Neuronal stem cell (in vitro differentiated cells): ENCODE data around the gene TMCO2.

Source experiments
- DNase-seq: peaks from one replicate; pipeline ENCODE4 v3.0.0-alpha.2; 2013; ENCODE audit warnings: low spot score
- H2AFZ ChIP-seq: one replicate; pipeline ENCODE4 v1.6.1; 2013; ENCODE audit warnings: mild to moderate bottlenecking, low read length, inconsistent platforms
- H2AK5ac ChIP-seq: 2 replicates; pipeline ENCODE4 v1.6.1; 2013; ENCODE audit warnings: low read depth, mild to moderate bottlenecking, inconsistent platforms, low read length, moderate library complexity, mixed read lengths
- H2BK120ac ChIP-seq: 2 replicates; pipeline ENCODE4 v1.6.1; 2013; ENCODE audit warnings: low read depth, mild to moderate bottlenecking, inconsistent platforms, low read length, moderate library complexity, mixed read lengths
- H2BK12ac ChIP-seq: one replicate; pipeline ENCODE4 v1.6.1; 2013; ENCODE audit warnings: low read length, inconsistent platforms
- H2BK15ac ChIP-seq: 2 replicates; pipeline ENCODE4 v1.6.1; 2013; ENCODE audit warnings: mild to moderate bottlenecking, low read length, inconsistent platforms, mixed read lengths
- H2BK5ac ChIP-seq: one replicate; pipeline ENCODE4 v1.6.1; 2013; ENCODE audit warnings: inconsistent platforms, mild to moderate bottlenecking, low read length, moderate library complexity
- H3K14ac ChIP-seq: one replicate; pipeline ENCODE4 v1.6.1; 2013; ENCODE audit warnings: low read length, inconsistent platforms
- H3K18ac ChIP-seq: 2 replicates; pipeline ENCODE4 v1.6.1; 2013; ENCODE audit warnings: low read length, inconsistent platforms
- H3K23ac ChIP-seq: 2 replicates; pipeline ENCODE4 v1.6.1; 2013; ENCODE audit warnings: low read depth, mild to moderate bottlenecking, mixed read lengths, low read length, inconsistent platforms; ENCODE audit not compliant: poor library complexity
- H3K27ac ChIP-seq: replicated peaks from 3 replicates; pipeline ENCODE4 v1.5.1; 2013; ENCODE audit warnings: low read length, inconsistent platforms
- H3K27me3 ChIP-seq, 3 experiments: 2 replicates each; pipeline ENCODE4 v1.6.1; 2013; ENCODE audit warnings: low read length in 3 of 3, mild to moderate bottlenecking in 2 of 3, inconsistent platforms in 1 of 3, low read depth in 1 of 3, mixed read lengths in 1 of 3, moderate library complexity in 1 of 3; ENCODE audit not compliant: control insufficient read depth in 3 of 3, insufficient read depth in 3 of 3
- H3K36me3 ChIP-seq, 2 donors: replicated peaks in 1 of 2; 2 replicates each; pipeline ENCODE4 v1.6.1; 2013; ENCODE audit warnings: low read length in 2 of 2; ENCODE audit not compliant: control insufficient read depth in 2 of 2, insufficient read depth in 2 of 2
- H3K4ac ChIP-seq: 2 replicates; pipeline ENCODE4 v1.6.1; 2013; ENCODE audit warnings: inconsistent platforms, mild to moderate bottlenecking, low read length, moderate library complexity
- H3K4me1 ChIP-seq, 2 donors: 1 replicate in 1 of 2; 2 replicates in 1 of 2; pipeline ENCODE4 v1.6.1; 2013; ENCODE audit warnings: low read length in 2 of 2, low read depth in 1 of 2; ENCODE audit not compliant: control insufficient read depth in 2 of 2, insufficient read depth in 1 of 2
- H3K4me2 ChIP-seq: one replicate; pipeline ENCODE4 v1.6.1; 2013; ENCODE audit warnings: mild to moderate bottlenecking, low read length, inconsistent platforms; ENCODE audit not compliant: insufficient read depth, poor library complexity, severe bottlenecking
- H3K4me3 ChIP-seq, 2 donors: 2 replicates each; pipeline ENCODE4 v1.5.1; 2013; ENCODE audit warnings: low read length in 2 of 2, mild to moderate bottlenecking in 2 of 2, inconsistent platforms in 1 of 2, moderate library complexity in 1 of 2
- H3K79me1 ChIP-seq: one replicate; pipeline ENCODE4 v1.6.1; 2013; ENCODE audit warnings: low read depth, mild to moderate bottlenecking, inconsistent platforms, low read length, moderate library complexity
- H3K9ac ChIP-seq: one replicate; pipeline ENCODE4 v1.6.1; 2013; ENCODE audit warnings: mild to moderate bottlenecking, low read depth, low read length, inconsistent platforms; ENCODE audit not compliant: poor library complexity
- H3K9me3 ChIP-seq, 2 donors: replicated peaks in 1 of 2; 2 replicates each; pipeline versions ENCODE3 to v1.6.1; 2013; ENCODE audit warnings: low read length in 2 of 2, mild to moderate bottlenecking in 2 of 2, inconsistent platforms in 1 of 2, low read depth in 1 of 2, mixed read lengths in 1 of 2, moderate library complexity in 1 of 2; ENCODE audit not compliant: control insufficient read depth in 2 of 2, insufficient read depth in 1 of 2
- H4K8ac ChIP-seq: one replicate; pipeline ENCODE4 v1.6.1; 2013; ENCODE audit warnings: low read depth, mild to moderate bottlenecking, inconsistent platforms, low read length, moderate library complexity
- H4K91ac ChIP-seq: one replicate; pipeline ENCODE4 v1.6.1; 2013; ENCODE audit warnings: low read length, low read depth, mild to moderate bottlenecking, inconsistent platforms; ENCODE audit not compliant: poor library complexity
- WGBS, 2 donors: extraction: QIAGEN DNeasy Blood & Tissue Kit; methylation state at CpG; one replicate each; pipeline ENCODE4 v1.1.7; 2013; ENCODE audit warnings: missing lambda C conversion rate in 2 of 2, mixed read lengths in 1 of 2; ENCODE audit not compliant: insufficient read length in 2 of 2, insufficient replicate concordance in 1 of 2; ENCODE audit errors: extremely low coverage in 2 of 2; 5-methylcytosine and 5-hydroxymethylcytosine counted together

The TMCO2 gene

DNA sequence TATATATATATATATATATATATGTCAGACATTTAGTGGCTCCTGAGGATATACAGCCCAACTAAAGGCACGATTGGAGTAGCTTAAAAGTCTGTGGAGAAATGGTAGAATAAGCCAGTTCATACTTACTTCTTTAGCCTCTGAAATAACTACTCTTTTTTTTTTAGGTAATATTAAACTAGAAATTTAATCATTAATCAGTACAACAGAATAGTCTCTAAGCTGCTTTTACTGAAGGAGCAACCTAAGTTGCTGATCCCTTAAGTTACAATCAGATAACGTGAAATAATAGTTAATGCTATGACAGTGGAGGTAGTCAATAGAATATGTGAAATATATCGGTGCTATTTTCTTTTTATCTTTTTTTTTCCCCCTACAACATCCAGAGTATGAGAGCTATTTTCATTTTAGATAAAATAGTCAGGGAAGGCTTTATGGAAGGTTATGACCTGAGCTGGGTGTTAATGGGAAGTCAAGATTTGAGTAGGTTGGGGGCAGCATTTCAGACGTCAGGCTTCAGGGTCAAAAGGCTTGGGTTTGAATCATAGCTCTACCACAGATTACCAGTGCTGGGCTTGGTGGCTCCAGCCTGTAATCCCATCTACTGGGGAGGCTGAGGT is 25.9 kb downstream of the TMCO2 start:
- H3K9me3 ChIP-seq, result no peaks in the 10 kb centered on the region
- no peak overlapping the region for H3K4me3 ChIP-seq
- H3K79me1 ChIP-seq, result no peaks in the 10 kb centered on the region
- no peak overlapping the region for H3K23ac ChIP-seq
- no peaks in the 10 kb centered on the region for H3K27me3 ChIP-seq
- H3K4me1 ChIP-seq, result no peaks in the 10 kb centered on the region
- H2BK120ac ChIP-seq, result no peak overlapping the region
- H3K27ac ChIP-seq, result no peak overlapping the region
- H4K91ac ChIP-seq, result no peak overlapping the region
- H2AK5ac ChIP-seq, result no peak overlapping the region
- no peak overlapping the region for H2BK12ac ChIP-seq
- no peak overlapping the region for H3K9ac ChIP-seq
- peaks cover 16 to 84% of the 10 kb centered on the region in 2 donors for H3K36me3 ChIP-seq
- H2BK15ac ChIP-seq, result no peak overlapping the region
- no peak overlapping the region for H2AFZ ChIP-seq
- H3K4me2 ChIP-seq, result no peak overlapping the region
- no peak overlapping the region for H3K18ac ChIP-seq
- H4K8ac ChIP-seq, result no peak overlapping the region
- no peak overlapping the region for H2BK5ac ChIP-seq
- H3K4ac ChIP-seq, result no peak overlapping the region
- H3K14ac ChIP-seq, result no peak overlapping the region
- no peak for DNase-seq
- no CpG with 5 or more reads among the region's 4 CpGs for WGBS, 2 donors

DNA sequence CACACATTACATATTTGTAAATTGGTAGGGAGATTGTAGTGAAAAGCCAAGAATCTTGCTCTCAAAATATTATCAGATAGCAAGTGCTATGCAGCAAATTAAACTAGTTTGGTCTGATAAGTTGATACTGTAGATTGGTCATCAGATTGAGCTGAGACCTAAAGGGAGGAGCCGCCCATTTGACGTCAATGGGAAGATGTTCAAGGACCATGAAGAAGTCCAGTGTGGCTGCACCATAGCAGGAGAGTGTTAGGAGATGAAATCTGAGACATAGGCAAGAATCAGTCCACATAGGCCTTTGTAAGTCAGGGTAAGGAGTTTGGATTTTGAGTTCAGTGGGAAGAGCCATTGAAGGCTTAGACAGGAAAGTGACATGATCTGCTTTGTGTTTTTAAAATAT is 26.6 kb downstream of the TMCO2 start:
- Histone ChIP-seq H3K4me1 (no peaks in the 10 kb centered on the region), H2AK5ac (no peak overlapping the region), H3K36me3 (peaks cover 16 to 86% of the 10 kb centered on the region in 2 donors), H3K23ac (no peak overlapping the region), H4K91ac (no peak overlapping the region), H2BK5ac (no peak overlapping the region), H3K4me2 (no peak overlapping the region), H3K4me3 (no peak overlapping the region), H4K8ac (no peak overlapping the region), H3K4ac (no peak overlapping the region), H2BK120ac (no peak overlapping the region), H3K9me3 (no peaks in the 10 kb centered on the region), H2AFZ (no peak overlapping the region), H3K9ac (no peak overlapping the region), H3K79me1 (no peaks in the 10 kb centered on the region), H3K27me3 (no peaks in the 10 kb centered on the region), H3K18ac (no peak overlapping the region), H3K27ac (no peak overlapping the region), H3K14ac (no peak overlapping the region), H2BK15ac (no peak overlapping the region), H2BK12ac (no peak overlapping the region)
- WGBS, 2 donors, result no CpG with 5 or more reads among the region's 2 CpGs
- no peak for DNase-seq

DNA sequence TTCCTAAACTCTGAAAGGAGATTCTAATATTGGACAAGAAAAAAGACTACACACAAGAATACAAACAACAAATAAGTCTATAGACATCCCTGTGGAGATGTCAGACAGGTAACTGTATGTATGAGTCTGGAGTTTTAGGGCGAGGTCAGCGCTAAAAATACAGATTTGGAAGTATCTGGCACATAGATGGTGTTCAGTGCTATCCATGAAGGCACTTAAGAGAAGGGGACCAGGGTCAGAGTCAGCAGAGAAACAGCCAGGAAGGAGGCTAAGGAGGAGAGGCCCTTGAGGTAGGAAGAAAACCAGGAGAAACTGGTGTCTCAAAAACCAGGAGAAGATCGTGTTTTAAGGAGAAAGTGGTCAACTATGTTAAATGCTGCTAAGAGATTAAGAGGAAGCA is 28.4 kb downstream of the TMCO2 start:
- Histone ChIP-seq H3K4me1 (no peaks in the 10 kb centered on the region), H3K14ac (no peak overlapping the region), H4K8ac (no peak overlapping the region), H3K4me3 (no peak overlapping the region), H3K79me1 (no peaks in the 10 kb centered on the region), H2AK5ac (no peak overlapping the region), H2BK5ac (no peak overlapping the region), H3K27ac (no peak overlapping the region), H4K91ac (no peak overlapping the region), H3K18ac (no peak overlapping the region), H3K4me2 (no peak overlapping the region), H3K9ac (no peak overlapping the region), H2BK15ac (no peak overlapping the region), H2BK120ac (no peak overlapping the region), H3K27me3 (no peaks in the 10 kb centered on the region), H3K23ac (no peak overlapping the region), H3K4ac (no peak overlapping the region), H3K36me3 (peaks cover 12 to 85% of the 10 kb centered on the region in 2 donors), H2BK12ac (no peak overlapping the region), H2AFZ (no peak overlapping the region), H3K9me3 (no peaks in the 10 kb centered on the region)
- no CpG with 5 or more reads among the region's 3 CpGs for WGBS, 2 donors
- no peak for DNase-seq

DNA sequence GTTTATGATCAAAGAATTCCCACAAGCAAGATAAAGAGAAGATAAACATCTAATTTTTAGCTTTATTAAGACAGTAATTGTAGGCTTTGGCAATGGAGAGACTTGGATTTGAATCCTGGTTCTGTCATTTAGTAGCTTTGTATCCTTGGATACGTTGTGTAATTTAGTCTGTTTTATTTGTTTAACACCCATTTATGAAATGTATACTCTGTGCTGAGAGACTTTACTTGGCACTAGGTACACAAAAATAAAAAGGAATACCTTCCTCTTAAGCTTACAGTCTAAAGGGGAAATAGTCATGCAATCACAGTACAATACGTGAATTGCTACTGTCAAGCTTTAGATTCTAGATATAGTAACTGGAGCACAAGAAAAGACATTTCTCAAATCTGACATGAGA is 34.1 kb downstream of the TMCO2 start:
- H3K79me1 ChIP-seq, result no peaks in the 10 kb centered on the region
- H4K8ac ChIP-seq, result no peak overlapping the region

More for the DNA sequence above, 34.1 kb downstream of the TMCO2 start:
- Histone ChIP-seq H3K27ac (no peak overlapping the region), H3K9ac (no peak overlapping the region), H3K36me3 (peaks cover 10 to 79% of the 10 kb centered on the region in 2 donors), H3K4me2 (no peak overlapping the region), H2BK15ac (no peak overlapping the region), H3K18ac (no peak overlapping the region), H3K4me3 (no peak overlapping the region), H2AFZ (no peak overlapping the region), H4K91ac (no peak overlapping the region), H2BK120ac (no peak overlapping the region), H3K4ac (no peak overlapping the region), H2BK5ac (no peak overlapping the region), H2BK12ac (no peak overlapping the region), H3K4me1 (no peaks in the 10 kb centered on the region), H3K9me3 (no peaks in the 10 kb centered on the region), H2AK5ac (no peak overlapping the region), H3K23ac (no peak overlapping the region), H3K27me3 (no peaks in the 10 kb centered on the region), H3K14ac (no peak overlapping the region)
- no peak for DNase-seq
- no CpG with 5 or more reads among the region's 2 CpGs for WGBS, 2 donors
